HEK293 (cell line): ENCODE data around the gene BCL2L1.

ENCODE experiments used
- KLF1 ChIP-seq: fragments of 450-650 bp; formaldehyde crosslinking; IDR thresholded peaks from 2 replicates; pipeline ENCODE4 v1.5.1; 2016; ENCODE audit warnings: missing biosample characterization, missing genetic modification characterization
- KLF16 ChIP-seq: fragments of 450-650 bp; formaldehyde crosslinking; IDR thresholded peaks from 2 replicates; pipeline ENCODE4 v1.5.1; 2017; ENCODE audit warnings: missing biosample characterization, missing genetic modification characterization
- PRDM1 ChIP-seq: fragments of 450-650 bp; formaldehyde crosslinking; IDR thresholded peaks from 2 replicates; pipeline ENCODE4; 2016; ENCODE audit warnings: missing biosample characterization, missing genetic modification characterization
- TCF7L2 ChIP-seq: IDR thresholded peaks from 2 replicates; pipeline ENCODE4 v1.6.1; 2011; ENCODE audit warnings: low read depth, mild to moderate bottlenecking, inconsistent platforms, low read length, moderate library complexity, borderline replicate concordance
- YY1 ChIP-seq: fragments of 450-650 bp; formaldehyde crosslinking; IDR thresholded peaks from 2 replicates; pipeline ENCODE4 v1.5.1; 2018; ENCODE audit warnings: missing biosample characterization, missing genetic modification characterization
- ZBTB11 ChIP-seq: fragments of 450-650 bp; formaldehyde crosslinking; conservative IDR thresholded peaks from 2 replicates; pipeline ENCODE4 v1.5.1; 2016; ENCODE audit warnings: low read depth, missing biosample characterization, missing genetic modification characterization
- ZBTB26 ChIP-seq: fragments of 450-650 bp; formaldehyde crosslinking; optimal IDR thresholded peaks from 2 replicates; pipeline ENCODE3; 2016; ENCODE audit warnings: missing biosample characterization, mild to moderate bottlenecking, missing genetic modification characterization
- ZBTB48 ChIP-seq: fragments of 450-650 bp; formaldehyde crosslinking; IDR thresholded peaks from 2 replicates; pipeline ENCODE4 v1.5.1; 2016; ENCODE audit warnings: missing biosample characterization, missing genetic modification characterization
- ZNF112 ChIP-seq: fragments of 450-650 bp; formaldehyde crosslinking; IDR thresholded peaks from 2 replicates; pipeline ENCODE4 v1.5.0; 2017; ENCODE audit warnings: missing biosample characterization, missing genetic modification characterization
- ZNF114 ChIP-seq: fragments of 450-650 bp; formaldehyde crosslinking; IDR thresholded peaks from 2 replicates; pipeline ENCODE4 v1.5.0; 2017; ENCODE audit warnings: missing biosample characterization, missing genetic modification characterization
- ZNF148 ChIP-seq: fragments of 450-650 bp; formaldehyde crosslinking; IDR thresholded peaks from 2 replicates; pipeline ENCODE4 v1.5.0; 2017; ENCODE audit warnings: missing biosample characterization, missing genetic modification characterization, borderline replicate concordance
- ZNF221 ChIP-seq: fragments of 450-650 bp; formaldehyde crosslinking; IDR thresholded peaks from 2 replicates; pipeline ENCODE4 v1.5.1; 2017; ENCODE audit warnings: missing biosample characterization, missing genetic modification characterization, borderline replicate concordance
- ZNF280D ChIP-seq: fragments of 450-650 bp; formaldehyde crosslinking; IDR thresholded peaks from 2 replicates; pipeline ENCODE4 v1.5.1; 2016; ENCODE audit warnings: missing biosample characterization, missing genetic modification characterization
- ZNF292 ChIP-seq: fragments of 450-650 bp; formaldehyde crosslinking; IDR thresholded peaks from 2 replicates; pipeline ENCODE4 v1.5.1; 2016; ENCODE audit warnings: low read depth, missing biosample characterization, missing genetic modification characterization, borderline replicate concordance
- ZNF324 ChIP-seq: fragments of 450-650 bp; formaldehyde crosslinking; IDR thresholded peaks from 2 replicates; pipeline ENCODE4 v1.5.1; 2016; ENCODE audit warnings: missing biosample characterization, missing genetic modification characterization
- ZNF404 ChIP-seq: fragments of 450-650 bp; formaldehyde crosslinking; IDR thresholded peaks from 2 replicates; pipeline ENCODE4 v1.5.1; 2017; ENCODE audit warnings: missing biosample characterization, missing genetic modification characterization
- ZNF529 ChIP-seq: fragments of 450-650 bp; formaldehyde crosslinking; IDR thresholded peaks from 2 replicates; pipeline ENCODE4 v1.5.1; 2017; ENCODE audit warnings: missing genetic modification characterization, missing biosample characterization; ENCODE audit not compliant: insufficient replicate concordance
- ZNF596 ChIP-seq: fragments of 450-650 bp; IDR thresholded peaks from 2 replicates; pipeline ENCODE4 v1.5.0; 2018; ENCODE audit warnings: missing biosample characterization, mild to moderate bottlenecking, missing genetic modification characterization, moderate library complexity
- ZNF658 ChIP-seq: fragments of 450-650 bp; formaldehyde crosslinking; IDR thresholded peaks from 2 replicates; pipeline ENCODE4; 2016; ENCODE audit warnings: missing biosample characterization, missing genetic modification characterization
- ZNF670 ChIP-seq: fragments of 450-650 bp; formaldehyde crosslinking; IDR thresholded peaks from 2 replicates; pipeline ENCODE4 v1.5.1; 2016; ENCODE audit warnings: missing biosample characterization, missing genetic modification characterization, low read depth
- ZNF692 ChIP-seq: fragments of 450-650 bp; formaldehyde crosslinking; IDR thresholded peaks from 2 replicates; pipeline ENCODE4 v1.5.1; 2016; ENCODE audit warnings: missing biosample characterization, missing genetic modification characterization
- ZNF768 ChIP-seq: fragments of 450-650 bp; formaldehyde crosslinking; IDR thresholded peaks from 2 replicates; pipeline ENCODE4 v1.5.1; 2018; ENCODE audit warnings: missing biosample characterization, mild to moderate bottlenecking, missing genetic modification characterization
- ZSCAN30 ChIP-seq: fragments of 450-650 bp; IDR thresholded peaks from 2 replicates; pipeline ENCODE4 v1.5.1; 2018; ENCODE audit warnings: missing biosample characterization, mild to moderate bottlenecking, missing genetic modification characterization, moderate library complexity
- ZSCAN5A ChIP-seq: fragments of 450-650 bp; formaldehyde crosslinking; IDR thresholded peaks from 2 replicates; pipeline ENCODE4 v1.5.1; 2016; ENCODE audit warnings: missing biosample characterization, missing genetic modification characterization

BCL2L1 gene

GRCh38 chr20:31670371-31671228, 52.1 kb downstream of the BCL2L1 start (continued):
- no peak for TF ChIP-seq ZBTB11 (tag by site-specific recombination)
- TF ChIP-seq ZNF114 (tag by site-specific recombination), result no peak
- peak; percentile 55; the same call in 1 of the 2 replicates for TF ChIP-seq ZNF692
- peak; percentile 89; the same call in 1 of the 2 replicates for TF ChIP-seq ZSCAN30 (tag by site-specific recombination)
- no peak for TF ChIP-seq ZNF404
- no peak for TF ChIP-seq KLF16 (tag by site-specific recombination)
- TF ChIP-seq ZBTB26 (tag by site-specific recombination), result no peak
- TF ChIP-seq KLF1 (tag by site-specific recombination), result peak; percentile 96
- TF ChIP-seq ZNF112 (tag by site-specific recombination), result no peak
- no peak for TF ChIP-seq ZNF529 (tag by site-specific recombination)
- no peak for TF ChIP-seq ZNF658 (tag by site-specific recombination)
- no peak for TF ChIP-seq PRDM1 (tag by site-specific recombination)
- no peak for TF ChIP-seq ZSCAN5A (tag by site-specific recombination)
- TF ChIP-seq TCF7L2, result no peak
- TF ChIP-seq ZNF148 (tag by site-specific recombination), result no peak
- no peak for TF ChIP-seq ZNF221 (tag by site-specific recombination)
- TF ChIP-seq ZNF768, result no peak
- peak; percentile 58 for TF ChIP-seq ZNF596 (tag by site-specific recombination)
- peak; percentile 75; the same call in 1 of the 2 replicates for TF ChIP-seq YY1 (tag by site-specific recombination)
- TF ChIP-seq ZNF292 (tag by site-specific recombination), result no peak
- no peak for TF ChIP-seq ZNF280D
- TF ChIP-seq ZBTB48, result no peak
- TF ChIP-seq ZNF324, result no peak
- no peak for TF ChIP-seq ZNF670
